OCI-M2 (cell line): ENCODE measurements around the gene TRAPPC10.
A peak's percentile ranks its signal among the peaks of the same experiment; 100 is the strongest.

Source experiments
- DNase-seq: peaks from one replicate; lab custom pipeline; 2025; ENCODE audit not compliant: unreplicated experiment; lab: John Stamatoyannopoulos, UW

TRAPPC10 gene, protein sequence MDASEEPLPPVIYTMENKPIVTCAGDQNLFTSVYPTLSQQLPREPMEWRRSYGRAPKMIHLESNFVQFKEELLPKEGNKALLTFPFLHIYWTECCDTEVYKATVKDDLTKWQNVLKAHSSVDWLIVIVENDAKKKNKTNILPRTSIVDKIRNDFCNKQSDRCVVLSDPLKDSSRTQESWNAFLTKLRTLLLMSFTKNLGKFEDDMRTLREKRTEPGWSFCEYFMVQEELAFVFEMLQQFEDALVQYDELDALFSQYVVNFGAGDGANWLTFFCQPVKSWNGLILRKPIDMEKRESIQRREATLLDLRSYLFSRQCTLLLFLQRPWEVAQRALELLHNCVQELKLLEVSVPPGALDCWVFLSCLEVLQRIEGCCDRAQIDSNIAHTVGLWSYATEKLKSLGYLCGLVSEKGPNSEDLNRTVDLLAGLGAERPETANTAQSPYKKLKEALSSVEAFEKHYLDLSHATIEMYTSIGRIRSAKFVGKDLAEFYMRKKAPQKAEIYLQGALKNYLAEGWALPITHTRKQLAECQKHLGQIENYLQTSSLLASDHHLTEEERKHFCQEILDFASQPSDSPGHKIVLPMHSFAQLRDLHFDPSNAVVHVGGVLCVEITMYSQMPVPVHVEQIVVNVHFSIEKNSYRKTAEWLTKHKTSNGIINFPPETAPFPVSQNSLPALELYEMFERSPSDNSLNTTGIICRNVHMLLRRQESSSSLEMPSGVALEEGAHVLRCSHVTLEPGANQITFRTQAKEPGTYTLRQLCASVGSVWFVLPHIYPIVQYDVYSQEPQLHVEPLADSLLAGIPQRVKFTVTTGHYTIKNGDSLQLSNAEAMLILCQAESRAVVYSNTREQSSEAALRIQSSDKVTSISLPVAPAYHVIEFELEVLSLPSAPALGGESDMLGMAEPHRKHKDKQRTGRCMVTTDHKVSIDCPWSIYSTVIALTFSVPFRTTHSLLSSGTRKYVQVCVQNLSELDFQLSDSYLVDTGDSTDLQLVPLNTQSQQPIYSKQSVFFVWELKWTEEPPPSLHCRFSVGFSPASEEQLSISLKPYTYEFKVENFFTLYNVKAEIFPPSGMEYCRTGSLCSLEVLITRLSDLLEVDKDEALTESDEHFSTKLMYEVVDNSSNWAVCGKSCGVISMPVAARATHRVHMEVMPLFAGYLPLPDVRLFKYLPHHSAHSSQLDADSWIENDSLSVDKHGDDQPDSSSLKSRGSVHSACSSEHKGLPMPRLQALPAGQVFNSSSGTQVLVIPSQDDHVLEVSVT

GRCh38 chr21:44011579-44012473 is at the start of gene TRAPPC10:
TSS of gene TRAPPC10 (plus strand) at chr21:44012309. CDS start at chr21:44012494, 185 bp downstream.
- DNase-seq, result peak; percentile 79

- no peak for DNase-seq
These were observed 46.1 kb upstream of the TRAPPC10 start for GRCh38 chr21:43965911-43966585.

- DNase-seq, result no peak
These were observed 45.1 kb upstream of the TRAPPC10 start for GRCh38 chr21:43966946-43967512.

DNA sequence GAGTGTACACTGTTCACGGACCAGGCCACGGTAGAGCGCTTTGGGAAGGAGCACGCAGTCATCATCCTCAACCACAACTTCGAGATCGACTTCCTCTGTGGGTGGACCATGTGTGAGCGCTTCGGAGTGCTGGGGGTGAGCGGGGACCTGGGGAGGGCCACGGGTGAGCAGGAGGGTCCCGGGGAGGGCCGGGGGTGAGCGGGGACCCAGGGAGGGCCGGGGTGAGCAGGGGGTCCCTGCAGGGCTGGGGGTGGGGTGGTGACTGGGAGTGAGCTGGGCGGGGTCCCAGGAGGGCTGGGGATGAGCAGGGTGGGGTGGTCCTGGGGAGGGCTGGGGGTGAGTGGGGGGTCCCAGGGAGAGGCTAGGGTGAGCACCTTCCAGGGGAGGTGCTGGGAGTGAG is 44.1 kb upstream of the TRAPPC10 start:
- no peak for DNase-seq

- no peak for DNase-seq
These were observed 43.5 kb upstream of the TRAPPC10 start for GRCh38 chr21:43968410-43969114.

- DNase-seq, result no peak
These were observed 43.0 kb upstream of the TRAPPC10 start for GRCh38 chr21:43969115-43969444.

DNA sequence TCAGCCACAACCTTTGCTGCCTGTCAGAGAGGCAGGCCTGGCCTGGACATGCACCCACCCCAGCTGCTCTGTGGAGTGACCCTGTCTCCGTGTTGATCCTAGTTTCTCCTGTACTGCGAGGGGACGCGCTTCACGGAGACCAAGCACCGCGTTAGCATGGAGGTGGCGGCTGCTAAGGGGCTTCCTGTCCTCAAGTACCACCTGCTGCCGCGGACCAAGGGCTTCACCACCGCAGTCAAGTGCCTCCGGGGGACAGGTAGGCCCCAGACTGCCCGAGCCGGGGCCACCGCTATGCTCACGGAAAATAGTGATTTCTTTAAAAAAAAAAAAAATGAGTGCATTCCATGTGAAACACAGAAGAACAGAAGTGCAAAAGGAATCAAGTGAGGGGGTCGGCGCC is 41.6 kb upstream of the TRAPPC10 start:
- no peak for DNase-seq

- DNase-seq, result no peak
These were observed 40.7 kb upstream of the TRAPPC10 start for GRCh38 chr21:43971201-43971991.

GRCh38 chr21:43971992-43972255 is 40.2 kb upstream of the TRAPPC10 start:
- no peak for DNase-seq

GRCh38 chr21:43972850-43973633 is 39.1 kb upstream of the TRAPPC10 start:
- DNase-seq, result no peak

DNA sequence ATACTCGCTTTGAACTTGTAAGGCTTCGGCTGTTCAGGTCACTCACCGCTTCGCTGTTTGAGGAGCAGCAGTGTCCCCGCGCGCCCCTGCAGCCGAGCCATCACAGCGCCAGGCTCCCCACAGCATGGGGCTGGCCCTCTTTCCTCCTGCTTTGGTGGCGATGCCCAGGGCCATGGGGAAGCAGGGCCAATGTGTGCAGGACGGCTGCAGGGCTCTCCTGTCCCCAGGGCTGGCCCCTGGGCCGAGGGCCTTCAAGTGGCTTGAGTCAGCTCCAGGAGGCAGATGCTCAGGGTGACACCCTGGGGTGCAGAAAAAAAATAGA is 38.5 kb upstream of the TRAPPC10 start:
- DNase-seq, result no peak

GRCh38 chr21:43974791-43975468 is 37.2 kb upstream of the TRAPPC10 start:
- DNase-seq, result no peak

DNA sequence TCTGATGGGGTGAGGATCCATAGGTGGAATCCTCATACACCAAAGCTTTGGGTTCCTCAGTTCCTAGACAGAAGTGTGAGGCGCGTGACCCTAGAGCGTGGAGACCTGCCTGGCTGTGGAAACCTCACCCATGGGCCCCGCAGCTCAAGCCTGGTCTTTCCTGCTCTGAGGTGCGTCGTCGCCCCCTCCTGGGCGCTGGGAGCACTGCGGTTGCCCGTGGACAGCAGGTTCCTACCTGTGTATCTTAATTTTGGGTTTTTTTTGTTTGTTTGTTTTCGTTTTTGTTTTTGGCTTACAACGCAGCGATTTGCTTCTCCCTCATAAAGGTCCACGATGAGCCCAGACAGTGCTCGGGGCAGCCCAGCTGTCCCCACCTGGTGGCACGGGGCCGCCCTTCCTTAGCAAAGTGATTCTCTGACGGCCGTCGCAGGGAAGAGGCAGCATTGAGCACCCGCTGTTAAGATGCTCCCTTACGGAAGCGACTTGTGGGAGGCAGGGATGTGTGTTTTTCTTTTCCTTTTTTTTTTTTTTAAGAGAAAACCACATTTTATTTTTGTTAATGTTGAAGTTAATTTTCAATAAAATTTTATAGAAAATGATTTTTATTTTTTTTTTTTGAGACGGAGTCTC is 36.5 kb upstream of the TRAPPC10 start:
- peak; percentile 73 for DNase-seq

- DNase-seq, result no peak
These were observed 35.4 kb upstream of the TRAPPC10 start for GRCh38 chr21:43976661-43977060.

- no peak for DNase-seq
These were observed 34.0 kb upstream of the TRAPPC10 start for GRCh38 chr21:43978060-43978459.

DNA sequence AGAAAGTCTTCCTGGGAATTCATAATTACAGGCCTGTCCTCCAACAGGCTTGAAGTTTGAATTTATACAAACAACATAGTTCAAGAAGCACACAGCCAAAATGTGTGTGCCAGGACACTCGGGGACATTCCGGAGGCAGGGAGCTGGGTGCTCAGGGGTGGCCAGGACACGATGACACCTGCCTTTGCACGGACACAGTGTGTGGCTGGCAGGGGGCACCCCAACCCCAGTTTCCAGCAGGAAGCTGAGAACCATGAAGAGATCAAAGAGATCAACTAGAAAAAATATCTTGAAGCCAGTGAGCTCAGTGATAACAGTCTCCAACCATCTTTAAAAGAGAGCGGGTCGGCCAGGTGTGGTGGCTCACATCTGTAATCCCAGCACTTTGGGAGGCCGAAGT is 32.5 kb upstream of the TRAPPC10 start:
- no peak for DNase-seq
